TTC549 (cell line): ENCODE data around the gene RRAD.

Source experiments
- FAIRE-seq: peaks from 2 replicates; lab custom pipeline; 2012; peaks lifted over from hg19 to GRCh38; lab: Jason Lieb, UNC

The RRAD gene

GRCh38 chr16:66934138-66934838, 9.0 kb upstream of the RRAD start, which contains the start of gene CIAO2B:
TSS of gene CIAO2B (minus strand) at chr16:66934402. CDS start at chr16:66934364, 38 bp downstream.
- no peak for FAIRE-seq

- FAIRE-seq: no peak
Observed at GRCh38 chr16:66933776-66934137, 8.4 kb upstream of the RRAD start.

- no peak for FAIRE-seq
Observed at GRCh38 chr16:66932076-66932475, 6.7 kb upstream of the RRAD start.

- no peak for FAIRE-seq
Observed at GRCh38 chr16:66931665-66932064, 6.3 kb upstream of the RRAD start.

GRCh38 chr16:66930189-66930588, 4.9 kb upstream of the RRAD start:
- no peak for FAIRE-seq

- no peak for FAIRE-seq
Observed at GRCh38 chr16:66928702-66929388, 3.5 kb upstream of the RRAD start.

GRCh38 chr16:66927918-66928649, 2.7 kb upstream of the RRAD start:
- FAIRE-seq: no peak

- FAIRE-seq: no peak
Observed at GRCh38 chr16:66926961-66927436, 1.7 kb upstream of the RRAD start.

- no peak for FAIRE-seq
Observed at GRCh38 chr16:66926171-66926947, 1.0 kb upstream of the RRAD start.

- FAIRE-seq: no peak
Observed at GRCh38 chr16:66924527-66925321, 611 bp downstream of the RRAD start.

GRCh38 chr16:66923866-66924265, 1.5 kb downstream of the RRAD start:
- FAIRE-seq: no peak

GRCh38 chr16:66923247-66923731, 2.0 kb downstream of the RRAD start:
- no peak for FAIRE-seq

GRCh38 chr16:66921729-66922450, 3.4 kb downstream of the RRAD start:
- no peak for FAIRE-seq

- FAIRE-seq: no peak
Observed at GRCh38 chr16:66920924-66921680, 4.2 kb downstream of the RRAD start.

GRCh38 chr16:66920299-66920590, 5.1 kb downstream of the RRAD start:
- no peak for FAIRE-seq

GRCh38 chr16:66919569-66920298, 5.6 kb downstream of the RRAD start:
- FAIRE-seq: no peak

- FAIRE-seq: no peak
Observed at GRCh38 chr16:66918803-66919568, 6.3 kb downstream of the RRAD start, which contains the start of gene CDH16. TSS of gene CDH16 (minus strand) at chr16:66918885. CDS start at chr16:66918065, 820 bp downstream.

GRCh38 chr16:66918355-66918754, 7.0 kb downstream of the RRAD start:
- no peak for FAIRE-seq
